Osteocyte (in vitro differentiated cells): ENCODE data around the gene QRSL1. TPM values are rescaled to one million over a fixed set of nuclear protein-coding genes. Genes with fewer than 3 reads are reported as not detected.

Source experiments
- DNase-seq: peaks from one replicate; pipeline ENCODE4 v3.0.0; 2021; ENCODE audit warnings: mixed read lengths; ENCODE audit not compliant: unreplicated experiment; ENCODE audit errors: extremely low spot score
- H3K27ac Mint-ChIP-seq: one replicate; pipeline ENCODE4 v1.8.0; 2021; ENCODE audit warnings: mild to moderate bottlenecking, mixed read lengths; ENCODE audit not compliant: unreplicated experiment
- H3K27me3 Mint-ChIP-seq: one replicate; pipeline ENCODE4 v1.8.0; 2021; ENCODE audit warnings: mixed read lengths; ENCODE audit not compliant: unreplicated experiment
- H3K36me3 Mint-ChIP-seq: one replicate; pipeline ENCODE4 v1.8.0; 2021; ENCODE audit warnings: mixed read lengths; ENCODE audit not compliant: unreplicated experiment
- H3K4me1 Mint-ChIP-seq: one replicate; pipeline ENCODE4 v1.8.0; 2021; ENCODE audit warnings: mixed read lengths; ENCODE audit not compliant: unreplicated experiment
- H3K4me3 Mint-ChIP-seq: one replicate; pipeline ENCODE4 v1.8.0; 2021; ENCODE audit warnings: mild to moderate bottlenecking, moderate library complexity, mixed read lengths; ENCODE audit not compliant: unreplicated experiment
- H3K9me3 Mint-ChIP-seq: one replicate; pipeline ENCODE4 v1.8.0; 2021; ENCODE audit warnings: mixed read lengths; ENCODE audit not compliant: unreplicated experiment
- total RNA-seq: library from RNA; stranded (reverse); gene quantifications from 2 replicates; pipeline ENCODE4 v1.2.1, GENCODE V29; 2021
- TF ChIP-seq, protein P1 (sequence below): fragments of 200-600 bp; sonication (generic); IDR thresholded peaks from 2 replicates; pipeline ENCODE4 v1.5.0; 2021; ENCODE audit warnings: antibody characterized with exemption, mild to moderate bottlenecking, moderate library complexity

The QRSL1 gene
- total RNA-seq, 1 donor from 2014 or later = 12.2 TPM

DNA sequence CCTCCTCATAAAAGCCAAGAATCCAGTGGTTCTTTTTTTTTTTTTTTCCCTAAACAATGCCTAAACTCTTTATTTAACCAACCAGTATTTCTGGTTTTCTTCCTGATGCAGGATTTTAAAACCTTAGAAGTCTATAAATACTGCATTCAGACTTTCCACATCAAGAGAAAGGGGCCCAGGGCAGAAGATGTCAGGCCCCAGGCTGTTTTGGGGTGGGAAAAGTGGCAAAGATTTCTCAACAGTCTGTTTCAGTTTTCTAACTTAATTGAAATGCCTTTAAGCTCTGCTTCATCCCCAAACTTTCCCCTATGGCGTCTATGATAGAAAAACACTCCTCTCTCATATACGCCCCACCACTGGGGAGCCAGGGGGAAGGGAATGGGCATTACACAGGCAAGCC, 33.1 kb downstream of the QRSL1 start:
- Mint-ChIP-seq H3K36me3 (peaks cover 70% of the 10 kb centered on the region), H3K4me1 (no peaks in the 10 kb centered on the region), H3K27me3 (no peaks in the 10 kb centered on the region), H3K9me3 (peaks cover 17% of the 10 kb centered on the region), H3K27ac (no peak overlapping the region), H3K4me3 (no peak overlapping the region)
- TF ChIP-seq, protein P1, sequence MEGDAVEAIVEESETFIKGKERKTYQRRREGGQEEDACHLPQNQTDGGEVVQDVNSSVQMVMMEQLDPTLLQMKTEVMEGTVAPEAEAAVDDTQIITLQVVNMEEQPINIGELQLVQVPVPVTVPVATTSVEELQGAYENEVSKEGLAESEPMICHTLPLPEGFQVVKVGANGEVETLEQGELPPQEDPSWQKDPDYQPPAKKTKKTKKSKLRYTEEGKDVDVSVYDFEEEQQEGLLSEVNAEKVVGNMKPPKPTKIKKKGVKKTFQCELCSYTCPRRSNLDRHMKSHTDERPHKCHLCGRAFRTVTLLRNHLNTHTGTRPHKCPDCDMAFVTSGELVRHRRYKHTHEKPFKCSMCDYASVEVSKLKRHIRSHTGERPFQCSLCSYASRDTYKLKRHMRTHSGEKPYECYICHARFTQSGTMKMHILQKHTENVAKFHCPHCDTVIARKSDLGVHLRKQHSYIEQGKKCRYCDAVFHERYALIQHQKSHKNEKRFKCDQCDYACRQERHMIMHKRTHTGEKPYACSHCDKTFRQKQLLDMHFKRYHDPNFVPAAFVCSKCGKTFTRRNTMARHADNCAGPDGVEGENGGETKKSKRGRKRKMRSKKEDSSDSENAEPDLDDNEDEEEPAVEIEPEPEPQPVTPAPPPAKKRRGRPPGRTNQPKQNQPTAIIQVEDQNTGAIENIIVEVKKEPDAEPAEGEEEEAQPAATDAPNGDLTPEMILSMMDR = no peak
- no peak for DNase-seq

DNA sequence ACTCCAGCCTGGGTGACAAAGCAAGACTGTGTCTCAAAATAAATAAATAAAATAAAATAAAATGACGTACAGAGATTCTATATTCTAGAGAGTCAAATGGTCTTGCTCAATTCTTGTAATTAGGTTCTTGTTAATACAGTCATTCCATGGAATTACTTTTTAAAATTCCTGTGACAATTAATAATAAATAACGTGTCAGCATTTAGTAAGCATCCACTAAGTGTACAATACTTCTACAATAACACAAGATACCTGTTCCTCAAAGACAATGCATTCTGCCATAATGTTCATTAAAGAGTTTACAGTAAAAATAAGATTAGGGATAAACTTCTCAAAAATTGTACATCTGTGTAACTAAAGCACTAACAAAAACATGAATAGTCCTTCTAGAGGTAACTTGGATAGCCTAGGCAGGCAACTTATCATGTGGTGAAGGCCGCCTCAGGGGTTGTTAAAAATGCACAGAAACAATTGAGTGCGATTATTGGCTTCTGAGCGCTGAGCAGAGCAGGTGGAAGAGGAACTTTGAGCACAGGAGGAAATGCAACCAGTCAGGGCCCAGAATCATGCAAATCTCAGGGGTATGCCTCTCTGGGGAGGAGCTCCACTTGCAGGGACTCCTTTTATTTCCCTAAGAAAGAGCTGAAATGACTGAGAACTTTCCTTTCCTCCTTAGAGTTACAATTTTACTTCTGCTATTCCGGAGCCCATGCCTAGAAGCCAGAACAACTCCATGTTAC, 37.1 kb downstream of the QRSL1 start:
- H3K27ac Mint-ChIP-seq = no peak overlapping the region
- H3K36me3 Mint-ChIP-seq = peaks cover 42% of the 10 kb centered on the region
- TF ChIP-seq, protein P1 = no peak
- H3K9me3 Mint-ChIP-seq = peaks cover 5% of the 10 kb centered on the region
- DNase-seq = no peak
- no peaks in the 10 kb centered on the region for H3K4me1 Mint-ChIP-seq
- H3K4me3 Mint-ChIP-seq = no peak overlapping the region
- H3K27me3 Mint-ChIP-seq = no peaks in the 10 kb centered on the region

DNA sequence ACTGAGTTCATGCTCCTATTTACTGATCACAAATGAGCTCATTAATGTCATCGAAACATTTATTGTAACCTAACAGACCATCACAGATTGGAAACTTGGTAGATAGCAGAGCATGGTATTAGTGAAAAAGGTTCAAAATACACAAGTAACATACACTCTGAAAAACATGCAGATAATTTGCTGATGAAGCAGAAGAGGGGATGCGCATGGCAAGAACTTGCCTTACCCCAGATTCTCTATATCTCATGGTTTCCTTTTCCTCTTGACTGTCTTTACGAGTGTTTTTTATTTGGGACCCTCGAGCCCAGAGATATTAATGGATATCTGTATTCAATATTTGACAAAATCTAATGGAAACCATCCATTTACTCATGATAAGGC, 37.6 kb downstream of the QRSL1 start:
- Mint-ChIP-seq H3K27ac (no peak overlapping the region), H3K9me3 (peaks cover 5% of the 10 kb centered on the region), H3K27me3 (no peaks in the 10 kb centered on the region), H3K4me3 (no peak overlapping the region), H3K4me1 (no peaks in the 10 kb centered on the region), H3K36me3 (peaks cover 40% of the 10 kb centered on the region)
- no peak for DNase-seq
- TF ChIP-seq, protein P1 = no peak

DNA sequence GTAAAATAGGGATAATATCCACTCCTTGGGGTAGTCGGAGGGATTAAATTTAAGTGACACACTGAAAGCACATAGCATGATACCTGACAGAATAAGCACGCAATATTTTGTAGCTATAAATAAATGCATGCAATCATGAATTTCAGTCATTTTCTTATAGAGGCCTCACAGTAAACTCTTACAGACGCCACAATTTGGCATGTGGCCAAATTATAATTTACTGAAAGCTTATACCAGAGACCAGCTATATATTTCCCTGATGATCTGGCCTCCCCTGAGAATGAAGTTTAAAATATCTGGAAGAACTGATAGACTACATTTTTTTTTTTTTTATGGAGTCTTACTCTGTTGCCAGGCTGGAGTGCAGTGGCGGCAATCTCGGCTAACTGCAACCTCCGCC, 40.9 kb downstream of the QRSL1 start:
- H3K36me3 Mint-ChIP-seq = peaks cover 15% of the 10 kb centered on the region
- no peak overlapping the region for H3K4me3 Mint-ChIP-seq
- TF ChIP-seq, protein P1 = no peak
- peaks cover 3% of the 10 kb centered on the region for H3K9me3 Mint-ChIP-seq
- H3K27ac Mint-ChIP-seq = no peak overlapping the region
- no peak for DNase-seq
- H3K27me3 Mint-ChIP-seq = no peaks in the 10 kb centered on the region
- H3K4me1 Mint-ChIP-seq = no peaks in the 10 kb centered on the region

DNA sequence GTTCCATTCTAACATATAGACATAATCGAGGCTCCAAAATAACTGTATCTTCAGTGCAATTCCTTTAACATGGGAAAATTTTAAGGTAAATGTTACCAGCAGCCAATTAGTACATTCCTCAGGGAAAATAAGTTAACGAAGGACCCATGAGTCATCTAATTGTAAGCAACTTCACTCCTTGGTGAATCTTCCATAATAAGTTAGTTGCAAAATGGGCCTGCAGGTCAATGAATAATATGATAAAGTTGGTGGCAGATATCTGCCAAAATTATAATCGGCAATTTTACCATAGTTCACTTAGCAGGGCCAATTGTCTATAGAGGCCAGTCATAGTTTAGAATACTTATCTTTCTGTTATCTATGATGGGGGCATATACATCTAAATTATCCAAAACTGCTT, 42.3 kb downstream of the QRSL1 start:
- H3K4me3 Mint-ChIP-seq = no peak overlapping the region
- peaks cover 9% of the 10 kb centered on the region for H3K36me3 Mint-ChIP-seq
- TF ChIP-seq, protein P1 = no peak
- no peak overlapping the region for H3K27ac Mint-ChIP-seq
- no peaks in the 10 kb centered on the region for H3K4me1 Mint-ChIP-seq
- H3K9me3 Mint-ChIP-seq = no peaks in the 10 kb centered on the region
- no peak for DNase-seq
- H3K27me3 Mint-ChIP-seq = no peaks in the 10 kb centered on the region
